Measurements from ENCODE around the gene GABRP. TPM values are rescaled to one million over a fixed set of nuclear protein-coding genes. Genes with fewer than 3 reads are reported as not detected.

Gene GABRP
- polyA plus RNA-seq, 1 donor from 2014 or later: not detected

DNA sequence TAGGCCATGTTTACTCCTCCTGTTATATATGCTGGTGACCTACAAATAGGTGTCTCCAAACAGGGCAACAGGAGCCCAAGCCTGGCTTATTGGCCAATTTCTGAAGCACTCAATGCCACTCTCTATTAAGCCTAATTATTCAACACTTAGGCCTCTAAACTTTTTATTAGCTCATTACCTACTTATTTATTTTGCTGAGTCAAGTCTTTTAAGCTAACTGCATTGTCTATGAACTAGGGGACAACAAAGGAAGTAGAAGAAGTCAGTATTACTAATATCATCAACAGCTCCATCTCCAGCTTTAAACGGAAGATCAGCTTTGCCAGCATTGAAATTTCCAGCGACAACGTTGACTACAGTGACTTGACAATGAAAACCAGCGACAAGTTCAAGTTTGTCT, 28.2 kb downstream of the GABRP start:
- Histone ChIP-seq H3K36me3 (ENCODE audit: insufficient read depth, low read length) (no peaks in the 10 kb centered on the region), H3K9me3 (ENCODE audit: low read length) (no peaks in the 10 kb centered on the region), H3K4me3 (ENCODE audit: low read length) (no peak overlapping the region), H3F3A (ENCODE audit: insufficient read depth, low read length, poor library complexity, severe bottlenecking) (no peaks in the 10 kb centered on the region), H3K79me2 (replicated peaks; ENCODE audit: insufficient read depth, low read length) (no peaks in the 10 kb centered on the region), H4K20me1 (ENCODE audit: insufficient read depth) (no peaks in the 10 kb centered on the region), H3K27ac (ENCODE audit: low read length) (no peak overlapping the region), H3K9ac (ENCODE audit: low read length) (no peak overlapping the region), H2AFZ (ENCODE audit: low read depth, low read length) (no peak overlapping the region), H3K27me3 (ENCODE audit: insufficient read depth, low read depth, low read length) (no peaks in the 10 kb centered on the region), H3K4me2 (ENCODE audit: low read length) (no peak overlapping the region), H3K9me2 (ENCODE audit: insufficient read depth, low read length) (no peaks in the 10 kb centered on the region)
- TF ChIP-seq TAF1 (IDR thresholded peaks at IDR 0.05; ENCODE audit: low read depth): no peak
- TF ChIP-seq, protein P1, sequence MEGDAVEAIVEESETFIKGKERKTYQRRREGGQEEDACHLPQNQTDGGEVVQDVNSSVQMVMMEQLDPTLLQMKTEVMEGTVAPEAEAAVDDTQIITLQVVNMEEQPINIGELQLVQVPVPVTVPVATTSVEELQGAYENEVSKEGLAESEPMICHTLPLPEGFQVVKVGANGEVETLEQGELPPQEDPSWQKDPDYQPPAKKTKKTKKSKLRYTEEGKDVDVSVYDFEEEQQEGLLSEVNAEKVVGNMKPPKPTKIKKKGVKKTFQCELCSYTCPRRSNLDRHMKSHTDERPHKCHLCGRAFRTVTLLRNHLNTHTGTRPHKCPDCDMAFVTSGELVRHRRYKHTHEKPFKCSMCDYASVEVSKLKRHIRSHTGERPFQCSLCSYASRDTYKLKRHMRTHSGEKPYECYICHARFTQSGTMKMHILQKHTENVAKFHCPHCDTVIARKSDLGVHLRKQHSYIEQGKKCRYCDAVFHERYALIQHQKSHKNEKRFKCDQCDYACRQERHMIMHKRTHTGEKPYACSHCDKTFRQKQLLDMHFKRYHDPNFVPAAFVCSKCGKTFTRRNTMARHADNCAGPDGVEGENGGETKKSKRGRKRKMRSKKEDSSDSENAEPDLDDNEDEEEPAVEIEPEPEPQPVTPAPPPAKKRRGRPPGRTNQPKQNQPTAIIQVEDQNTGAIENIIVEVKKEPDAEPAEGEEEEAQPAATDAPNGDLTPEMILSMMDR (IDR thresholded peaks at IDR 0.05; ENCODE audit: poor library complexity, severe bottlenecking): no peak

DNA sequence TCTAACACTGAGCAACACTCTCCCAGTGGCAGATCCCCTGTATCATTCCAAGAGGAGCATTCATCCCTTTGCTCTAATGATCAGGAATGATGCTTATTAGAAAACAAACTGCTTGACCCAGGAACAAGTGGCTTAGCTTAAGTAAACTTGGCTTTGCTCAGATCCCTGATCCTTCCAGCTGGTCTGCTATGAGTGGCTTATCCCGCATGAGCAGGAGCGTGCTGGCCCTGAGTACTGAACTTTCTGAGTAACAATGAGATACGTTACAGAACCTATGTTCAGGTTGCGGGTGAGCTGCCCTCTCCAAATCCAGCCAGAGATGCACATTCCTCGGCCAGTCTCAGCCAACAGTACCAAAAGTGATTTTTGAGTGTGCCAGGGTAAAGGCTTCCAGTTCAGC, 29.7 kb downstream of the GABRP start:
- Histone ChIP-seq H4K20me1 (ENCODE audit: insufficient read depth) (no peaks in the 10 kb centered on the region), H3K27ac (ENCODE audit: low read length) (no peak overlapping the region), H3K27me3 (ENCODE audit: insufficient read depth, low read depth, low read length) (no peaks in the 10 kb centered on the region), H3K9me2 (ENCODE audit: insufficient read depth, low read length) (no peaks in the 10 kb centered on the region), H3K4me2 (ENCODE audit: low read length) (no peak overlapping the region), H3K9ac (ENCODE audit: low read length) (no peak overlapping the region), H3K9me3 (ENCODE audit: low read length) (no peaks in the 10 kb centered on the region), H2AFZ (ENCODE audit: low read depth, low read length) (no peak overlapping the region), H3K79me2 (replicated peaks; ENCODE audit: insufficient read depth, low read length) (no peaks in the 10 kb centered on the region), H3K4me3 (ENCODE audit: low read length) (no peak overlapping the region), H3K36me3 (ENCODE audit: insufficient read depth, low read length) (no peaks in the 10 kb centered on the region), H3F3A (ENCODE audit: insufficient read depth, low read length, poor library complexity, severe bottlenecking) (no peaks in the 10 kb centered on the region)
- TF ChIP-seq EP300 (conservative IDR thresholded peaks at IDR 0.05; ENCODE audit: poor library complexity, severe bottlenecking) (no peak), RAD21 (conservative IDR thresholded peaks at IDR 0.05) (no peak), EZH2 (IDR thresholded peaks at IDR 0.05; ENCODE audit: borderline replicate concordance, insufficient read depth, low read length, poor library complexity, severe bottlenecking) (no peak), POLR2AphosphoS5 (IDR thresholded peaks at IDR 0.05) (no peak), SMC3 (conservative IDR thresholded peaks at IDR 0.05; ENCODE audit: poor library complexity) (no peak), MXI1 (conservative IDR thresholded peaks at IDR 0.05; ENCODE audit: poor library complexity, severe bottlenecking) (no peak), TAF1 (IDR thresholded peaks at IDR 0.05; ENCODE audit: low read depth) (no peak)
- TF ChIP-seq, protein P1 (IDR thresholded peaks at IDR 0.05; ENCODE audit: poor library complexity, severe bottlenecking): no peak
- TF ChIP-seq, protein P2, sequence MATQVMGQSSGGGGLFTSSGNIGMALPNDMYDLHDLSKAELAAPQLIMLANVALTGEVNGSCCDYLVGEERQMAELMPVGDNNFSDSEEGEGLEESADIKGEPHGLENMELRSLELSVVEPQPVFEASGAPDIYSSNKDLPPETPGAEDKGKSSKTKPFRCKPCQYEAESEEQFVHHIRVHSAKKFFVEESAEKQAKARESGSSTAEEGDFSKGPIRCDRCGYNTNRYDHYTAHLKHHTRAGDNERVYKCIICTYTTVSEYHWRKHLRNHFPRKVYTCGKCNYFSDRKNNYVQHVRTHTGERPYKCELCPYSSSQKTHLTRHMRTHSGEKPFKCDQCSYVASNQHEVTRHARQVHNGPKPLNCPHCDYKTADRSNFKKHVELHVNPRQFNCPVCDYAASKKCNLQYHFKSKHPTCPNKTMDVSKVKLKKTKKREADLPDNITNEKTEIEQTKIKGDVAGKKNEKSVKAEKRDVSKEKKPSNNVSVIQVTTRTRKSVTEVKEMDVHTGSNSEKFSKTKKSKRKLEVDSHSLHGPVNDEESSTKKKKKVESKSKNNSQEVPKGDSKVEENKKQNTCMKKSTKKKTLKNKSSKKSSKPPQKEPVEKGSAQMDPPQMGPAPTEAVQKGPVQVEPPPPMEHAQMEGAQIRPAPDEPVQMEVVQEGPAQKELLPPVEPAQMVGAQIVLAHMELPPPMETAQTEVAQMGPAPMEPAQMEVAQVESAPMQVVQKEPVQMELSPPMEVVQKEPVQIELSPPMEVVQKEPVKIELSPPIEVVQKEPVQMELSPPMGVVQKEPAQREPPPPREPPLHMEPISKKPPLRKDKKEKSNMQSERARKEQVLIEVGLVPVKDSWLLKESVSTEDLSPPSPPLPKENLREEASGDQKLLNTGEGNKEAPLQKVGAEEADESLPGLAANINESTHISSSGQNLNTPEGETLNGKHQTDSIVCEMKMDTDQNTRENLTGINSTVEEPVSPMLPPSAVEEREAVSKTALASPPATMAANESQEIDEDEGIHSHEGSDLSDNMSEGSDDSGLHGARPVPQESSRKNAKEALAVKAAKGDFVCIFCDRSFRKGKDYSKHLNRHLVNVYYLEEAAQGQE (IDR thresholded peaks at IDR 0.05; ENCODE audit: borderline replicate concordance): no peak

Data from neural cell (in vitro differentiated cells).